Activated T-helper 1 cell treated with anti-CD3 and anti-CD28 coated beads, Interleukin-12 subunit alpha, Interleukin-12 subunit beta, Interleukin-2, Interleukin-4 antibody, amounts not matched to agents 30 ng/mL and 10 ng/mL and 1 ng/mL, durations not matched to agents 14 hours and 24 hours and 36 hours (primary cell): Measurements from ENCODE around the gene MCC. TPM values are rescaled to one million over a fixed set of nuclear protein-coding genes. Genes with fewer than 3 reads are reported as not detected.

Experiments
- DNase-seq: peaks from one replicate; pipeline ENCODE4 v3.0.0; 2021; ENCODE audit warnings: low spot score
- H3K27ac Mint-ChIP-seq: one replicate; pipeline ENCODE4 v1.8.0; 2021; ENCODE audit warnings: mild to moderate bottlenecking, mixed read lengths
- H3K27me3 Mint-ChIP-seq: one replicate; pipeline ENCODE4 v1.8.0; 2022; ENCODE audit warnings: mild to moderate bottlenecking, moderate library complexity, mixed read lengths; ENCODE audit not compliant: insufficient read depth
- H3K36me3 Mint-ChIP-seq: one replicate; pipeline ENCODE4 v1.8.0; 2021; ENCODE audit warnings: low read depth, mixed read lengths
- H3K4me1 Mint-ChIP-seq: one replicate; pipeline ENCODE4 v1.8.0; 2021; ENCODE audit warnings: low read depth, mixed read lengths
- H3K4me3 Mint-ChIP-seq: one replicate; pipeline ENCODE4 v1.8.0; 2021; ENCODE audit warnings: mild to moderate bottlenecking, moderate library complexity, mixed read lengths
- H3K9me3 Mint-ChIP-seq: one replicate; pipeline ENCODE4 v1.8.0; 2021; ENCODE audit warnings: mixed read lengths
- intact Hi-C: fragments of 100-400 bp; cut with micrococcal nuclease; formaldehyde crosslinking; loops from one replicate; pipeline ENCODE4 v1.15.1; 2024
- total RNA-seq: library from RNA; stranded (reverse); gene quantifications from 2 replicates; pipeline ENCODE4 v1.2.3, GENCODE V29; 2022

Gene MCC
- total RNA-seq, 1 donor from 2014 or later: 1.3 TPM

DNA sequence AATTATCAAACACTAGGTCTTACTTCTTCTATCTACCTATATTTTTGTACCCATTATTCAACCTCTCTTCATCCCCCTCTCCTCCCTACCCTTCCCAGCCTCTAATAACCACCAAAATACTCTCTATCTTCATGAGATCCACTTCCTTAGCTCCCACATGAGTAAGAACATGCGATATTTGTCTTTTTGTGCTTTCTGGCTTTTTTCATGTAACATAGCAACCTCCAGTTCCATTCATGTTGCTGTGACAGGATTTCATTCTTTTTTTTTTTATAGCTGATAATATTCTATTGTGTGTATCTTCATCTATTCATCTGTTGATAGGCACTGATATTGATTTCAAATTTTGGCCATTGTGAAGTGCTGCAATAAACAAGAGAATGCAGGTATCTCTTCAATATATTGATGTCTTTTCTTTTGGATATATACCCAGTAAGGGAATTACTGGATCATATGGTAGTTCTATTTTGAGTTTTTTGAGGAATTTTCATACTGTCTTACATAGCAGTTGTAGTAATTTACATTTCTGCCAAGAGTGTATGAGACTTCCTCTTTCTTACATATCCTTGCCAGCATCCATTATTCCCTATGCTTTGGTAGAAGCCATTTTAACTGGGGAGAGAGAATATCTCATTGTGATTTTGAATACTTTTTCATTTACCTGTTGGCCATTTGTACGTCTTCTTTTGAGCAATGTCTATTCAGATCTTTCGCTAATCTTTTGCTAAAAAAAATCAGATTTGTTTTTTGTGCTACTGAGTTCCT, 354.9 kb downstream of the MCC start:
- Mint-ChIP-seq H3K27me3 (peaks cover 4% of the 10 kb centered on the region), H3K4me1 (no peaks in the 10 kb centered on the region), H3K9me3 (no peaks in the 10 kb centered on the region), H3K36me3 (no peaks in the 10 kb centered on the region), H3K4me3 (no peak overlapping the region), H3K27ac (no peak overlapping the region)
- intact Hi-C loops: no loop called here
- no peak for DNase-seq

- intact Hi-C loops: no loop called here
- DNase-seq: no peak
- H3K9me3 Mint-ChIP-seq: no peaks in the 10 kb centered on the region
- H3K36me3 Mint-ChIP-seq: no peaks in the 10 kb centered on the region
- peaks cover 4% of the 10 kb centered on the region for H3K27me3 Mint-ChIP-seq
- H3K4me1 Mint-ChIP-seq: no peaks in the 10 kb centered on the region
- no peak overlapping the region for H3K4me3 Mint-ChIP-seq
- H3K27ac Mint-ChIP-seq: no peak overlapping the region
Observed at GRCh38 chr5:113132564-113132963, 355.7 kb downstream of the MCC start.

DNA sequence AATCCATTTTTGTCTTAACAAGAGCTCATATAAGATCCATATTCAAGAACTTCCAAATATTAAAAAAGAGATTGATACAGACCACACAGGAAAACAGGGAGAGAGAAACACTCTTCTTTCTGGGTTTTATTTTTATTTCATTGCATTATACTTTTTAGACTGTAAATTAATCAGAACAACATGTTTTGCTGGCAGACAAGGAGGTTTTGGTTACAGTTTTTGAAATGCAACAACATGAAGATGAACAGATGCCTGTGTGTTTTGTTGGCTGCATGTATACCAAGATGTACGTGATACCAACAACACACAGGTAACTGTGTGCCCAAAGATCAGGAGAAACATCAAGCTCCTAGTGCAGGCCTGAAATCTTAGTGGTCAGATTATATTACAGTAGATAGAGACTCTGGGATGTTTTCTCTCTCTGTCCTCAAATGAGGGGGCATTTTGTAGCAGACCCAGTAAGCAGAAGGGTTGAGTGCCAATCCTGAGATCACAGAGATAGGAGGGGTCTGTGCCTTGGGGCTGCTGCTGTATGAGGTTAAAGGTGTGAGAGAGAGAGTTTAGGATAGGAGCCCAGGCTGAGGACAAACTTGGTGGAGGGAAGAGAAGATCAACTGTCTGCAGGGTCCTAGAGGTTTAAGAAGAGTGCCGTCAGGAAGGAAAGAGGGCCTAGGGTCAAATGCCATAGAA, 359.5 kb downstream of the MCC start:
- Mint-ChIP-seq H3K9me3 (peaks cover 3% of the 10 kb centered on the region), H3K27me3 (peaks cover 7% of the 10 kb centered on the region), H3K4me3 (no peak overlapping the region), H3K27ac (no peak overlapping the region), H3K36me3 (no peaks in the 10 kb centered on the region), H3K4me1 (no peaks in the 10 kb centered on the region)
- DNase-seq: no peak
- intact Hi-C loops: no loop called here

GRCh38 chr5:113128082-113128481, 360.2 kb downstream of the MCC start:
- H3K4me1 Mint-ChIP-seq: no peaks in the 10 kb centered on the region
- H3K9me3 Mint-ChIP-seq: peaks cover 3% of the 10 kb centered on the region
- peaks cover 7% of the 10 kb centered on the region for H3K27me3 Mint-ChIP-seq
- H3K27ac Mint-ChIP-seq: no peak overlapping the region
- no peak for DNase-seq
- no peak overlapping the region for H3K4me3 Mint-ChIP-seq
- intact Hi-C loops: no loop called here
- no peaks in the 10 kb centered on the region for H3K36me3 Mint-ChIP-seq

DNA sequence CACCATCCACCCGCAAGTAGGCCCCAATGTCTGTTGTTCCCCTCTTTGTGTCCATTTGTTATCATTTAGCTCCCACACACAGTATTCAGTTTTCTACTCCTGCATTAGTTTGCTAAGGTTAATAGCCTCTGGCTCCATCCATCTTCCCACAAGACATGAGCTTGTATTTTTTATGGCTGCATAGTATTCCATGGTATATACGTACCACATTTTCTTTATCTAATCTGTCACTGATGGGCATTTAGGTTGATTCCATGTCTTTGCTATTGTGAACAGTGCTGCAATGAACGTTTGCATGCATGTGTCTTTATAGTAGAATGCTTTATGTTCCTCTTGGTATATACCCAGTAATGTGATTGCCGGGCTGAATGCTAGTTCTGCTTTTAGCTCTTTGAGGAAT, 361.2 kb downstream of the MCC start:
- no peak for DNase-seq
- no peaks in the 10 kb centered on the region for H3K4me1 Mint-ChIP-seq
- H3K9me3 Mint-ChIP-seq: peaks cover 3% of the 10 kb centered on the region
- no peak overlapping the region for H3K27ac Mint-ChIP-seq
- no peak overlapping the region for H3K4me3 Mint-ChIP-seq
- intact Hi-C loops: no loop called here
- peaks cover 9% of the 10 kb centered on the region for H3K27me3 Mint-ChIP-seq
- H3K36me3 Mint-ChIP-seq: no peaks in the 10 kb centered on the region

DNA sequence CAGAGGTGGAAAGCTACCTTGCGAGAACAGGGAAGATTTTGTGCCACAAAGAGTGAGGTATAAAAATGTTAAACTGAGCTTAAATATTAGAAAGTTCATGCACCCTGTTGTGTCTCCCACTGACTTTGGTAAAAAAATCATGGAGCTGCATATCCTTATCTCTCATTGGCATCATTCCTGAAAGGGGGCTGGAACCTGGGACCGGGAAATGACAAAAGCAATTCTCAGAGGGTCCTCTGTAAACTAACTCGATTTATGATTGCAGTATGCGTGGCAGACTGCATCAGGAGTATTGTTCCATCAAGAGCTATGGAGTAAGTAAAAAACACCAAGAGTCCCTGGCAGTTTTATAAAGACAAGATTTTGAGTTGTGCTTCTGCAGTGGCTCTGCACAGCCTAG, 362.9 kb downstream of the MCC start:
- Mint-ChIP-seq H3K27ac (no peak overlapping the region), H3K27me3 (peaks cover 5% of the 10 kb centered on the region), H3K36me3 (no peaks in the 10 kb centered on the region), H3K4me3 (no peak overlapping the region), H3K4me1 (no peaks in the 10 kb centered on the region), H3K9me3 (peaks cover 3% of the 10 kb centered on the region)
- intact Hi-C loops: no loop called here
- no peak for DNase-seq

DNA sequence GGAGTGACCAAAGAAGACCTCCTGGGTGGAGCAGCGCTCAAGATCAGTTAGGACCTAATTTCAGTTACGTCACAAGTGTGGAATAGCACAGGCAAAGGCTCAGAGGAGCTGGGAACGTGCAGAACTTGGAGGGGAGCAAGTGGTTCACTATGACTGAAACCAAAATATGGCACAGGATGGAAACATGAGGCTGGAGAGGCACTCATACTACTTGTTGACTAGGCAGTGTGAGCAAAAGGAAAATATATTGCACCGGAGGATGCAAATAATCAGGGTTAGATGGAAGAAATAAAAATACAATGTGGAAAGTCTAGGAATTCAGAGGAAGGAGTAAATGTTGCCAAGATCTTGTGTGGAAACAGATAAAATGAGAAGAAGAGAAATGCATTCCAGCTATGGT, 363.3 kb downstream of the MCC start:
- no peak for DNase-seq
- H3K9me3 Mint-ChIP-seq: peaks cover 3% of the 10 kb centered on the region
- peaks cover 5% of the 10 kb centered on the region for H3K27me3 Mint-ChIP-seq
- intact Hi-C loops: no loop called here
- H3K36me3 Mint-ChIP-seq: no peaks in the 10 kb centered on the region
- no peak overlapping the region for H3K4me3 Mint-ChIP-seq
- H3K4me1 Mint-ChIP-seq: no peaks in the 10 kb centered on the region
- no peak overlapping the region for H3K27ac Mint-ChIP-seq

DNA sequence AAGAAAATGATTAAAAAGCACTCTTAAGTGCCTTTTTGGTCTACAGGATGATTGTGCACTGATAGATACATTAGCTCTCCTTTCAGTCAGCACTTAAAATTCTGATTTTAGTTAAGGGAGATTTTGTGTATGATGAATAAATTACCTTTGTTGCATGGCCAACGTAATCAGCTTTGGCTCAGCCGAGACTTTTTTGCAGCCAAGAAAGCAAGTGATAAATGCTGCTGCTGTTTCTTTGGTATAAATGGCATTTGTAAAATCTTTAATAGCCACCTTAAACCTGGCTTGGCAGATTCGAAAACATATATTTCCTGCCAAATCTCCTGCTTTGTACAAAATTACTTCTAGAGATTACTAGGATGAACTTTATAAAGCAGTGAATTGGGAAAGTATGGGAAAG, 364.0 kb downstream of the MCC start:
- Mint-ChIP-seq H3K27me3 (peaks cover 5% of the 10 kb centered on the region), H3K4me1 (no peaks in the 10 kb centered on the region), H3K36me3 (no peaks in the 10 kb centered on the region), H3K9me3 (peaks cover 3% of the 10 kb centered on the region), H3K4me3 (no peak overlapping the region), H3K27ac (no peak overlapping the region)
- intact Hi-C loops: no loop called here
- DNase-seq: no peak

DNA sequence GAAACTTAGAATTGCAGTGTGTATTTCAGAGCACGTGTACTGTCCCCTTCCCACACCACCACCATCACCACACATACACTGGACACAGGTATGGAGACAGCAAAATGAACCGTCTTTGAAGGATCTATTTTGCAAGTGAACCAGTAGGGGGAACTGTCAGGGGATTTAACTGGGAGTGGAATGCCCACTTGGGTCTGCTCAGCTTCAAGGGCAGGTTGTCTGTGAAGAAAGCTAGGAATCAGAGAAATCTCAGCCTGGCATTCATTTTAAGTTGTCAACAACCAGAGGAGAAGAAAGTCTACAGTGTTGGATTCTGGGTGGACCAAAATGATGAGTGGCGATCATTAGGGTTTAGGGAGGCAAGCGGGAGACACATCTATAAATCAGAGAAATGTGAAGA, 364.6 kb downstream of the MCC start:
- Mint-ChIP-seq H3K27ac (no peak overlapping the region), H3K27me3 (peaks cover 5% of the 10 kb centered on the region), H3K9me3 (peaks cover 3% of the 10 kb centered on the region), H3K4me1 (no peaks in the 10 kb centered on the region), H3K36me3 (no peaks in the 10 kb centered on the region), H3K4me3 (no peak overlapping the region)
- intact Hi-C loops: no loop called here
- no peak for DNase-seq

DNA sequence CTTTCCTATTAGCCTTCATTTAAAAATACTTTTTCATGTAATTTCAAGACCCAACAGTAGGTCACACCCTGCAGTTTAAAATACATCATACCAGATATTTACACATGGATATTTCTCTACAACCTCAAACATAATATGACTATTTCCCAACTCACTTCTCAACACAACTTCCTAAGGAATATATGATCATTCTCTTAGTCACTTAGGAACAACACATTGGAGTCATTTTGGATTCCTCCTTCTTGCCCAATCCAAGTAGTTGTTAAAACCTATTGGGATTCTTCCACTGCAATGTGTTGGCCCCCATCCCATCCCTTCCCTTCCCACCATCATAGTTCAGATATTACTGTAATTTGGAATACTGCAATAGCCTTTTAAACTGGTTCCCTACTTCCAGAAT, 366.2 kb downstream of the MCC start:
- intact Hi-C loops: no loop called here
- Mint-ChIP-seq H3K4me1 (no peaks in the 10 kb centered on the region), H3K4me3 (no peak overlapping the region), H3K36me3 (no peaks in the 10 kb centered on the region), H3K9me3 (peaks cover 1% of the 10 kb centered on the region), H3K27me3 (peaks cover 3% of the 10 kb centered on the region), H3K27ac (no peak overlapping the region)
- no peak for DNase-seq

DNA sequence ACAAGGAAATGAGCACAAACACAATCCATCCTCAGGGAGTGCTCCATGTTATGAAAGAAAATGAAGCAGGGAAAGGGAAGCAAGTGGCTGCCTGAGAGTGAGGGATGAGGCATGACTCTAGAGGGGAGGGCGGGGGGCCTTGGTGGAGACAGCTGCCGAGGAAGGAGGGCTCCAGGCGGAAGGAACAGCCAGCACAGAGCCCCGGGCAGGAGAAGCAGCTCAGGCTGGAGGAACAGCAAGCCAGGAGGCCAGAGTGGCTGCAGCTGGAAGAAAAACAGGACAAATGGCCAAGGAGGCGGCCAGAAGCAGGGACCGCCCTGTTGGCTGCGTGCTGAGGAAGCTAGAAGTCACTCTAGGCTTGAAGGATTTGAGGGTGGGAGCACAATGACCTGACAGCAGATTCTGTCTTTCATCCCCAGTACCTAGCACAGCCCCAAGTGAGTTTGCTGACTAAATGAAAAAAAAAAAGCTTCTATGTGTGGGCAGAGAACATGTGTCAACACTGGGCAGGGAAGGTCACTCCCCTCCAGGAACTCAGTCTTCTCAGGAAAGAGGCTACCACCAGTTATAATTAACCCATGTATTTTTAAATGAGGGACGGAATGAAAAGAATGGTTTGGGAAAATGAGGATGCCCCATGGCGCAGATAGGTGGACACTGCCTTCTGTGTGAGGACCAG, 368.9 kb downstream of the MCC start:
- DNase-seq: no peak
- intact Hi-C loops: no loop called here

DNA sequence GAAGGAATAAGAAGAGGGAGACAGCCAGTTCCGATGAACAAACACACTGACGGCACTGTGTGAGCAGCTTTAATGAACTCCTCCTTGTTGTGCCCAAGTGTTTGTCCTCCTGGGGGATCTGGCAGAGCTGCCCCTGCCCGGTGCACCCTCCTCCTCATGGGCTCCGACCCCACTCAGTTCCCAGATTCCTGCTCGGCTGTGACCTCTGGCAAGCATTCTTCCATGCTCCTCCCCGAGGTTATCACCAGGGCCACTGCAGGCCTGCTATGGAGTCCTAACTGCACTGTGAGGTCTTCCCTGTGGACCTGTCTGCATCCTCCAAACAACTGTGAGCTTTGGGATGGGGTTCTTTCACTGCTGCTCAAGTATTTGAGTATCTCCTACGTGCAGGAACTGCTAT, 369.5 kb downstream of the MCC start:
- no peaks in the 10 kb centered on the region for H3K4me1 Mint-ChIP-seq
- H3K9me3 Mint-ChIP-seq: no peaks in the 10 kb centered on the region
- intact Hi-C loops: no loop called here
- H3K36me3 Mint-ChIP-seq: no peaks in the 10 kb centered on the region
- no peak for DNase-seq
- H3K27ac Mint-ChIP-seq: no peak overlapping the region
- no peak overlapping the region for H3K4me3 Mint-ChIP-seq
- H3K27me3 Mint-ChIP-seq: peaks cover 2% of the 10 kb centered on the region

More for the DNA sequence above, 368.9 kb downstream of the MCC start:
- H3K27me3 Mint-ChIP-seq: peaks cover 2% of the 10 kb centered on the region
- no peak overlapping the region for H3K27ac Mint-ChIP-seq
- no peak overlapping the region for H3K4me3 Mint-ChIP-seq
- H3K36me3 Mint-ChIP-seq: no peaks in the 10 kb centered on the region
- no peaks in the 10 kb centered on the region for H3K4me1 Mint-ChIP-seq
- H3K9me3 Mint-ChIP-seq: no peaks in the 10 kb centered on the region

- Mint-ChIP-seq H3K9me3 (no peaks in the 10 kb centered on the region), H3K27me3 (peaks cover 2% of the 10 kb centered on the region), H3K4me1 (no peaks in the 10 kb centered on the region)
Observed at GRCh38 chr5:113118298-113118697, 370.0 kb downstream of the MCC start.

More at GRCh38 chr5:113118298-113118697, 370.0 kb downstream of the MCC start:
- Mint-ChIP-seq H3K36me3 (no peaks in the 10 kb centered on the region), H3K4me3 (no peak overlapping the region), H3K27ac (no peak overlapping the region)
- DNase-seq: no peak
- intact Hi-C loops: no loop called here
